OCI-M2 (cell line): ENCODE measurements around the gene CELSR2.

Experiments used
- DNase-seq: peaks from one replicate; lab custom pipeline; 2025; ENCODE audit not compliant: unreplicated experiment; lab: John Stamatoyannopoulos, UW

CELSR2 gene

GRCh38 chr1:109262231-109263055 lies 13.1 kb downstream of the CELSR2 start:
- DNase-seq: no peak

- no peak for DNase-seq
These were observed 13.9 kb downstream of the CELSR2 start for GRCh38 chr1:109263234-109263596.

GRCh38 chr1:109263597-109264378 lies 14.4 kb downstream of the CELSR2 start:
- no peak for DNase-seq

GRCh38 chr1:109264379-109264755 lies 15.0 kb downstream of the CELSR2 start:
- DNase-seq: no peak

- no peak for DNase-seq
These were observed 15.7 kb downstream of the CELSR2 start for GRCh38 chr1:109265016-109265415.

- DNase-seq: no peak
These were observed 16.5 kb downstream of the CELSR2 start for GRCh38 chr1:109265741-109266330.

GRCh38 chr1:109266965-109267364 lies 17.6 kb downstream of the CELSR2 start:
- no peak for DNase-seq

GRCh38 chr1:109267743-109268300 lies 18.5 kb downstream of the CELSR2 start:
- no peak for DNase-seq

GRCh38 chr1:109268431-109269211 lies 19.3 kb downstream of the CELSR2 start:
- DNase-seq: no peak

GRCh38 chr1:109269212-109269980 lies 20.1 kb downstream of the CELSR2 start:
- no peak for DNase-seq

GRCh38 chr1:109269981-109270622 lies 20.8 kb downstream of the CELSR2 start:
- DNase-seq: no peak

- no peak for DNase-seq
These were observed 21.4 kb downstream of the CELSR2 start for GRCh38 chr1:109270623-109271317.

GRCh38 chr1:109271458-109271857 lies 22.1 kb downstream of the CELSR2 start:
- no peak for DNase-seq

- DNase-seq: no peak
These were observed 22.9 kb downstream of the CELSR2 start for GRCh38 chr1:109272021-109272799.

- no peak for DNase-seq
These were observed 23.6 kb downstream of the CELSR2 start for GRCh38 chr1:109272831-109273547.

- no peak for DNase-seq
These were observed 24.4 kb downstream of the CELSR2 start for GRCh38 chr1:109273570-109274288.
